Liver (tissue), 9 donors: ENCODE measurements around the gene GTF2IRD1. TPM values are rescaled to one million over a fixed set of nuclear protein-coding genes. Genes with fewer than 3 reads are reported as not detected.

ENCODE experiments used
- DNase-seq: peaks from one replicate; pipeline ENCODE4 v3.0.0-alpha.2; 2017; ENCODE audit warnings: low spot score
- H3K27ac ChIP-seq, 2 donors: one replicate each; pipeline ENCODE4 v1.7.0; 2013; ENCODE audit warnings: inconsistent platforms in 2 of 2, low read length in 2 of 2, control low read depth in 1 of 2, low read depth in 1 of 2, mild to moderate bottlenecking in 1 of 2
- H3K27me3 ChIP-seq, 4 donors: one replicate each; pipeline versions ENCODE4 v1.6.1 to v1.7.0; 2013; ENCODE audit warnings: low read length in 3 of 4, inconsistent platforms in 1 of 4, mild to moderate bottlenecking in 1 of 4, moderate library complexity in 1 of 4; ENCODE audit not compliant: control insufficient read depth in 4 of 4, insufficient read depth in 4 of 4
- H3K36me3 ChIP-seq, 4 donors: one replicate each; pipeline versions ENCODE4 v1.6.1 to v1.7.0; 2013; ENCODE audit warnings: low read length in 3 of 4, mild to moderate bottlenecking in 3 of 4, low read depth in 1 of 4, moderate library complexity in 1 of 4; ENCODE audit not compliant: control insufficient read depth in 4 of 4, insufficient read depth in 3 of 4
- H3K4me1 ChIP-seq, 4 donors: one replicate each; pipeline versions ENCODE4 v1.6.1 to v1.7.0; 2013; ENCODE audit warnings: low read length in 3 of 4, mild to moderate bottlenecking in 3 of 4, moderate library complexity in 1 of 4; ENCODE audit not compliant: control insufficient read depth in 4 of 4, insufficient read depth in 4 of 4
- H3K4me3 ChIP-seq, 3 donors: one replicate each; pipeline versions ENCODE4 v1.6.1 to v1.7.0; 2013; ENCODE audit warnings: low read length in 3 of 3, control low read depth in 1 of 3, low read depth in 1 of 3, mild to moderate bottlenecking in 1 of 3
- H3K9ac ChIP-seq, 2 donors: one replicate each; pipeline ENCODE4 v1.7.0; 2013; ENCODE audit warnings: low read length in 2 of 2, mild to moderate bottlenecking in 2 of 2, moderate library complexity in 2 of 2, control low read depth in 1 of 2, low read depth in 1 of 2
- H3K9me3 ChIP-seq, 4 donors: one replicate each; pipeline versions ENCODE4 v1.6.1 to v1.7.0; 2013; ENCODE audit warnings: low read length in 3 of 4; ENCODE audit not compliant: control insufficient read depth in 4 of 4
- CTCF ChIP-seq: fragments of 150-350 bp; IDR thresholded peaks from 2 replicates; pipeline ENCODE4 v1.5.1; 2017; ENCODE audit warnings: improper control_type of control experiment, low read depth, low read length; ENCODE audit not compliant: missing input control
- EGR1 ChIP-seq, 2 donors: IDR thresholded peaks; 2 replicates each; pipeline ENCODE4 v1.6.1; 2016 to 2018; ENCODE audit warnings: antibody characterized with exemption in 2 of 2, low read depth in 2 of 2
- HNF4A ChIP-seq, 2 donors: conservative IDR thresholded peaks; 2 replicates each; pipeline ENCODE4 v1.6.1; 2016; ENCODE audit warnings: antibody characterized with exemption in 2 of 2, mild to moderate bottlenecking in 2 of 2
- HNF4G ChIP-seq: IDR thresholded peaks from 2 replicates; pipeline ENCODE4 v1.6.1; 2016; ENCODE audit warnings: antibody characterized with exemption
- JUND ChIP-seq, 2 donors: IDR thresholded peaks; 2 replicates each; pipeline ENCODE4 v1.6.1; 2016; ENCODE audit warnings: antibody characterized with exemption in 2 of 2
- RAD21 ChIP-seq, 2 donors: IDR thresholded peaks; 2 replicates each; pipeline ENCODE4 v1.6.1; 2016; ENCODE audit warnings: antibody characterized with exemption in 2 of 2, mild to moderate bottlenecking in 2 of 2
- RXRA ChIP-seq, 2 donors: IDR thresholded peaks; 2 replicates each; pipeline ENCODE4 v1.6.1; 2017 to 2018; ENCODE audit warnings: antibody characterized with exemption in 2 of 2, mild to moderate bottlenecking in 1 of 2
- SP1 ChIP-seq: IDR thresholded peaks from 2 replicates; pipeline ENCODE4 v1.6.1; 2018; ENCODE audit warnings: antibody characterized with exemption, mild to moderate bottlenecking
- YY1 ChIP-seq: IDR thresholded peaks from 2 replicates; pipeline ENCODE4 v1.6.1; 2016; ENCODE audit warnings: antibody characterized with exemption, mild to moderate bottlenecking
- ZBTB33 ChIP-seq: IDR thresholded peaks from 2 replicates; pipeline ENCODE4 v1.6.1; 2016; ENCODE audit warnings: antibody characterized with exemption
- WGBS: extraction: QIAGEN DNeasy Blood & Tissue Kit; methylation state at CpG from one replicate; pipeline ENCODE4 v1.1.7; 2013; 5-methylcytosine and 5-hydroxymethylcytosine counted together
- polyA plus RNA-seq, 2 donors: library from polyadenylated mRNA; stranded (reverse) in 1 of 2; unstranded in 1 of 2; fragments of 200-250 nt in 1 of 2; fragments of >200 nt in 1 of 2; fragmentation: Nextera tagmentation in 1 of 2; extraction: Ambion mirVana in 1 of 2; gene quantifications; one replicate each; pipeline versions ENCODE4 v1.2.1 to v1.2.3, GENCODE V29; 2013 to 2015
- total RNA-seq, 2 donors: library from RNA; depleted of rRNA; stranded (reverse); fragments of >200 nt; gene quantifications; one replicate each; pipeline ENCODE4 v1.2.3, GENCODE V29; 2014
- TF ChIP-seq, protein P1 (sequence below): IDR thresholded peaks from 2 replicates; pipeline ENCODE4 v1.6.1; 2016; ENCODE audit warnings: antibody characterized with exemption, mild to moderate bottlenecking
- donor health status: healthy.
- donor health status: healthy.
- donor health status: healthy.
- donor health status: healthy.
- donor health status: healthy.

Gene GTF2IRD1
- total and polyA plus RNA-seq, 4 donors, result 2.0 to 7.4 (median 3.3) TPM

DNA sequence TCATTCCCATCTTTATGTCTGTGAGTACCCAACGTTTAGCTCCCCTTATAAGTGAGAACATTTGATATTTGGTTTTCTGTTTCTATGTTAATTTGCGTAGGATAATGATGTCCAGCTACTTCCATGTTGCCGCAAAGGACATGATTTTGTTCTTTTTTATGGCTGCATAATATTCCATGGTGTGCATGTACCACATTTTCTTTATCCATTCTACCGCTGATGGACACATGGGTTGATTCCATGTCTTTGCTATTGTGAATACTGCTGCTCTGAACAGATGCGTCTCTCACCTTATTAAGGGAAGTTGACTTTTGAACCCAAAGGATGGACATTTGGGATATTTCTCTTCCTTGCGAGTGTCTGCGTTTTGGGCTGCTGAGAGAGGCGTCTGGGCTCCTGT lies 50.2 kb downstream of the GTF2IRD1 start:
- TF ChIP-seq CTCF, result no peak
- TF ChIP-seq YY1, result no peak
- TF ChIP-seq HNF4G, result no peak
- TF ChIP-seq HNF4A (conservative IDR thresholded peaks at IDR 0.05), result no peak
- no peak for TF ChIP-seq SP1
- TF ChIP-seq JUND (IDR thresholded peaks at IDR 0.05), result no peak
- TF ChIP-seq, protein P1, sequence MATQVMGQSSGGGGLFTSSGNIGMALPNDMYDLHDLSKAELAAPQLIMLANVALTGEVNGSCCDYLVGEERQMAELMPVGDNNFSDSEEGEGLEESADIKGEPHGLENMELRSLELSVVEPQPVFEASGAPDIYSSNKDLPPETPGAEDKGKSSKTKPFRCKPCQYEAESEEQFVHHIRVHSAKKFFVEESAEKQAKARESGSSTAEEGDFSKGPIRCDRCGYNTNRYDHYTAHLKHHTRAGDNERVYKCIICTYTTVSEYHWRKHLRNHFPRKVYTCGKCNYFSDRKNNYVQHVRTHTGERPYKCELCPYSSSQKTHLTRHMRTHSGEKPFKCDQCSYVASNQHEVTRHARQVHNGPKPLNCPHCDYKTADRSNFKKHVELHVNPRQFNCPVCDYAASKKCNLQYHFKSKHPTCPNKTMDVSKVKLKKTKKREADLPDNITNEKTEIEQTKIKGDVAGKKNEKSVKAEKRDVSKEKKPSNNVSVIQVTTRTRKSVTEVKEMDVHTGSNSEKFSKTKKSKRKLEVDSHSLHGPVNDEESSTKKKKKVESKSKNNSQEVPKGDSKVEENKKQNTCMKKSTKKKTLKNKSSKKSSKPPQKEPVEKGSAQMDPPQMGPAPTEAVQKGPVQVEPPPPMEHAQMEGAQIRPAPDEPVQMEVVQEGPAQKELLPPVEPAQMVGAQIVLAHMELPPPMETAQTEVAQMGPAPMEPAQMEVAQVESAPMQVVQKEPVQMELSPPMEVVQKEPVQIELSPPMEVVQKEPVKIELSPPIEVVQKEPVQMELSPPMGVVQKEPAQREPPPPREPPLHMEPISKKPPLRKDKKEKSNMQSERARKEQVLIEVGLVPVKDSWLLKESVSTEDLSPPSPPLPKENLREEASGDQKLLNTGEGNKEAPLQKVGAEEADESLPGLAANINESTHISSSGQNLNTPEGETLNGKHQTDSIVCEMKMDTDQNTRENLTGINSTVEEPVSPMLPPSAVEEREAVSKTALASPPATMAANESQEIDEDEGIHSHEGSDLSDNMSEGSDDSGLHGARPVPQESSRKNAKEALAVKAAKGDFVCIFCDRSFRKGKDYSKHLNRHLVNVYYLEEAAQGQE, result no peak
- TF ChIP-seq EGR1 (IDR thresholded peaks at IDR 0.05; ENCODE audit: low read depth in 2 of 2), result no peak
- no peak for TF ChIP-seq RXRA (IDR thresholded peaks at IDR 0.05)
- H3K4me3 ChIP-seq, result no peak overlapping the region
- H3K36me3 ChIP-seq, result no peaks in the 10 kb centered on the region
- H3K27me3 ChIP-seq, result no peaks in the 10 kb centered on the region
- 99% methylated on average over 8 of the region's 8 CpGs for WGBS
- H3K27ac ChIP-seq, result no peak overlapping the region
- H3K9me3 ChIP-seq, result no peaks in the 10 kb centered on the region
- DNase-seq, result no peak
- no peak overlapping the region for H3K9ac ChIP-seq
- H3K4me1 ChIP-seq, result peaks cover 11 to 25% (median 16%) of the 10 kb centered on the region in 4 donors

DNA sequence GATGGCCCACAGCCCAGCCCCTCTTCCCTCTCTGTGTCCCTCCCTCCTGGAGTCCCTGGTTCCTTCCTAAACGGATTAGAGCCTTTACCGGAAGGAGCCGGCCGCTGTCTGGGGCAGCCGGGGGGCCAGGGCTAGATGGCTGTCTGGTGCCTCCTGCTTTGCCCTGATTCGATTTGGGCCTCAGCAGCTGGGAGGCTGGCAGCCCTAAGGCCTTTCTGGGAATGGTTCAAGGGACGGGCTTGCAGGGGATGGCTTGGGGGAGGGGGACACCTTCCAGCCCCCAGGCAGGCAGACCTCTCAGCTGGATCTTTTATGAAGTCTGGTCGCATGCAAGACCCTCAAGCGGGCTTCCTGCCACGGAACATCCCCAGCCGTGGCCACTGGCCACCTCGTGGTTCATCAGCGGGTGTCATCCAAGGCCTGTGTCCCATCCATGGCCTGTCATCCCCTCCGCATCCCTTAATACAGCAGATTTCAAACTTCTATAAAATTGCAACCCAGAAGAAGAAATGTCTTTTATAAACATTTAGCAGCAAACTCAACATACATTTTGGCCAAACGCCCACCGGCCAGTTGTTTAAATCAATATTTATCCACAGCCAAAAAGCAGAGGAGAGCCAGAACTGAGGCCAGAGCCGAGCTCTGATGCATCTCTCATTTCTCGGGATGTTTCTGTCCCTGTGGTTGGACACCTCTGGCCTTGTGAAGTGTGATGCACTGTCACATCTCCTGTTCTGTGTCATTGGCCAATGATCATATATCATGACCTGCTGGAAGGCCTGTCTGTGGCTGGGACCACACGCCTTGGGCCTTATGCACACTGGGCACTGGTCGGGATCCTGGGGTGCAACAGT lies 52.0 kb downstream of the GTF2IRD1 start:
- TF ChIP-seq RAD21 (IDR thresholded peaks at IDR 0.05), result no peak
- TF ChIP-seq ZBTB33, result no peak
- TF ChIP-seq EGR1 (IDR thresholded peaks at IDR 0.05; ENCODE audit: low read depth in 2 of 2), result no peak
- H3K4me3 ChIP-seq, result no peak overlapping the region
- 78% methylated on average over 20 of the region's 20 CpGs for WGBS
- no peak overlapping the region for H3K9ac ChIP-seq
- peaks cover 11 to 25% (median 16%) of the 10 kb centered on the region in 4 donors for H3K4me1 ChIP-seq
- no peaks in the 10 kb centered on the region for H3K36me3 ChIP-seq
- no peak for DNase-seq
- no peak overlapping the region for H3K27ac ChIP-seq
- H3K27me3 ChIP-seq, result no peaks in the 10 kb centered on the region
- no peaks in the 10 kb centered on the region for H3K9me3 ChIP-seq
